HG02885 (cell line): Measurements from ENCODE around the gene R3HDM1.

Experiments
- ATAC-seq: cut with Tn5 transposase; IDR thresholded peaks from one replicate; pipeline ENCODE4 v1.9.1; 2021; ENCODE audit warnings: mild to moderate bottlenecking; ENCODE audit not compliant: unreplicated experiment, poor library complexity

Gene R3HDM1

GRCh38 chr2:135768863-135769262, 237.6 kb downstream of the R3HDM1 start:
- no peak for ATAC-seq

GRCh38 chr2:135773319-135773718, 242.0 kb downstream of the R3HDM1 start:
- ATAC-seq = no peak

GRCh38 chr2:135773917-135774316, 242.6 kb downstream of the R3HDM1 start:
- no peak for ATAC-seq
